NCI-H187 treated with DMSO at 0.1 percent for 48 hours (cell line): Measurements from ENCODE around the gene MEIS1.
"Not testable (repeated sequence)": the region's sequence is repeated elsewhere in the genome, so short reads cannot be mapped to it uniquely, and the experiment has no call there.

Experiments used
- DNase-seq: peaks from one replicate; lab custom pipeline; 2025; lab: John Stamatoyannopoulos, UW

MEIS1 gene

DNA sequence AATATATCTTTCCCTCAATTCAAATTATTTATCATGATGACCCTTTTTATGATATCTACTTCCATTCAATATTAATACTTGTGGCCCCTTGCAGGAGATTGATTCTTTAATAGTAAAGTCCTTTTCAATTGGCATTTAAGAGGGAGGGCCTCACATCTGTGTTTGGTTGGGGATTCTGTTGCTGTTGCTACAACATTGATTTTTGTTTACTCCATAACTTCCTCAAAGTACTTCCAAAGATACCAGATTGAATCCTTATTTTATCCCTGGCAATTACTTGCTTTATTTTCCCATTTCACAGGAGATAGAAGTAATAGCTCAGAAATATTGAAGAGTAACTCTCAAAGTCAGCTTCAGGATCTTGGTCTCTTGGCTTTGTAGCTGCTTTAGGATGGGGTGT lies 32.8 kb downstream of the MEIS1 start:
- DNase-seq, result no peak

DNA sequence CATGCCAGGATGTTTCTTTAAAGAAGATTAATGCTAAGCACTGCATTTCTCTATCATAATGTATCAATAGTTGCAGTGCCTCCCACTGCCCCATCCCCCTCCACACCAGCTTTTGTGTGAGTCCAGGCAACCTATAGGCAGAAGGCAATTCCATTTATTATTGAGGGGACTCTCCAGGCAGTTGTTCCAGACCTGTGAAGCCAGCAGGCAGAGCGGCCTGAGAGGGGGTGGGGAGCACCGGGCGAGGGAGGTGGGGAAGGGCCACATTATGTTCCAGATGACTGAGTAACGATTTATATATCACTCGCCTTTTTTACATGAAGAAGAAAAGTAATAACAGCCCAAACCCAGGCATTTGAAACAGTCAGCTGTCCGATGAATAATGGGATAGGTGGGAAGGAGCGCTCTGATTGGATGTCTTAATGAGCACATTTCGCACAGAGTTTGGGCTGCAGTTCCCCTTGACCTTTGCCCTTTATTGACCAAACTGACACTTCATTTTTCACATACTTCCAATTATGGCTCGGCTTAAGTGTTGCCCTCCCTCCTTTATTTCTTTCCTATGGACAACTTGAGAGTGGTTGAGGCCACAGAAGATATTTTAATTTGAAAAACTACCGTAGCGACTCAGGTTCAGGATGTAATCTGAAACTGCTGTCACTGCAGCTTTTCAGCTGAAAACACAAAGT lies 34.4 kb downstream of the MEIS1 start:
- no peak for DNase-seq

DNA sequence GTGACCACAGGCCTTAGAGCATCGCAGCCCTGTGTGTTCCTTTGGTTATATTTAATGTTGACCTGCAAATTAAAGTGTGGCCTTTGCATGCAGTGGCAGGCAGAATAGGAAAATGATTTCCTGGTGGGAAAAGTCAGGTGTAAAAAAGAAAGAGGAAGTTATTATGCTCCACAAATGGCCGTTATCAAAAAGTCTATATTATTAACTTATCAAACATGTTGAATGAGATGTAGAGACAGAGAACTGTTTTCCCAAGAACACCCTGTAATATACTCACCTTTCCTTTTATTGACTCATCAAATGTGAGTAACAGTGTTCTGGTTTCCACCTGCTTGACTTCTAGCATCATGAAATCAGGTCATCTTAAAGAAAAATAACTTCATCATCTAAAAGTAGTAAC lies 35.3 kb downstream of the MEIS1 start:
- DNase-seq, result no peak

DNA sequence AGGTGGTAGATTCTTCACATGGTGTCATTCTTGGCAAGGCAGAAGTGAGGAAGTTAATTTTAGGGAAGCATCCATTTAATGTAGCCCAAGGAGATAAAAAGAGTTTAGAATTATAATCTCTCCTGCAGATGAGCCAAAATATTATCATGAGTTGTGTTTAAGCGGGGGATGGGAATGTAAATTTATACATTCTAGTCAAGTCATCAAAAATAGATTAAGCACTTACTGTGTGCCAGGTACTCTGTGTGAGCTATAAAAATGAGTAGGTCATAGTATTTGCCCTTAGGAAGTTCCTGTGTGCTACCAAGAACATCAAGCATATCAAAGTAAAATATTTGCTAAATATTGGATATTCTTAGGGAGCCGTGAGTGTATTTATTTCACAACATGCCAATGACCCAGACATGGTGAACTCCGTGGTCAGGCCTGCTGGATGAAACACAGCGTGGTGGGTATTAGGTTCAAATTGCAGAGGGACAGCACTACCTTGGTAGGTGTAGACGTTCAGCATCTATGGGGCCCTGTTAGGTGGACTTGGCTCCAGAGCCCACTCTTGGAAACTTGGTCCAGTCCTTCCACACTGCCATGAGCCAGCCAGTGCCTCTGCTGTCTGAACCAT lies 37.4 kb downstream of the MEIS1 start:
- no peak for DNase-seq

DNA sequence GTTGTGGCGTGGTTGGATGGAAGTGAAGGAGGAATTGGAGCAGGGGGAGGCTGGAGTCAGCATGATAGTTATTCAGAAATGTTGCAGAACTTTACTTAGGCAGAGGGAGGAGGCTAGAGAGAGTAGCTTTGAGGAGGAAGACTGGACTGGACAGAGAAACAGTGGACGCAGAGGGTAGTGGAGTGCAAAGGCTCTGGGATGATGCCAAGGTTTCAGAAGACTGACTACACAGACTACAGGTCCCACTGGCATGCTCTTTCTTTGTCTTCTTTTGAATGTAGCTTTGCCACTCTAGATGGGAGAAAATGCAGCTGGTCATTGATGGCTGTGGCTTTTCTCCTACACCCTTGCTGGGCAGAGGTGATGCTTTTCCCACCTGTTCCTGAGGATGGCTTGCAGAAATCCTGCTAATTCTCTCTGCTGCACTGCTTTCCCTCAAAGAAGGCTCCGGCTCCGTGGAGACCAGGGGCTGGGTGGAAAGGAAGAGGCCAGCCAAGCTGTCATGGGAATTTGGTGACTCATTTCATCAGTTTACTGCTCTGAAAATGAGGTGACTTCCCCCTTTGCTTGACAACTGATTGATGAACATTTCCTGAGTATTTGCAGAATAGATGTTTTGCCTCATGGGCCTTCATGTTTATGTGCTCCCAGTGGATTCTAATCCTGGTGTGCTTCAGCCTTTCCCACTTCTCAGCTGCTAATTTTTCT lies 42.4 kb downstream of the MEIS1 start:
- DNase-seq, result no peak

DNA sequence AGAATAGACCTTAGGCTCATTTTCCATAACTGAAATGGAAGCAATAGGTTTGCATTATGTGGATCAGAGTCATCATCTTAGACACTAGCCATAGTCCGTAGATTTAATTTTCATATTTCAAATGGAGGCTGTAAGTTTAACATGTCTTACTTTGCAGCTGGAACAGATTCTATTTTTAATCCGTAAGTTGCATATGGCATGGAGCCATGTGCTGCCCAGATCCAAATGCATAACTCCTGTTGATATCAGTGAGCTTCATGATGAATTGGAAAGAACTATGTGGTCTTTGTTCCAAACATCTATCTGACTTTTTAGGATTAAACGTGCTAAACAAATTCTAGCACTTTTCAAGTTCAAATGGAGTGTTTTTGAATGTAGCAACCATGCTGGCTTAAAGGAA lies 43.4 kb downstream of the MEIS1 start:
- no peak for DNase-seq

DNA sequence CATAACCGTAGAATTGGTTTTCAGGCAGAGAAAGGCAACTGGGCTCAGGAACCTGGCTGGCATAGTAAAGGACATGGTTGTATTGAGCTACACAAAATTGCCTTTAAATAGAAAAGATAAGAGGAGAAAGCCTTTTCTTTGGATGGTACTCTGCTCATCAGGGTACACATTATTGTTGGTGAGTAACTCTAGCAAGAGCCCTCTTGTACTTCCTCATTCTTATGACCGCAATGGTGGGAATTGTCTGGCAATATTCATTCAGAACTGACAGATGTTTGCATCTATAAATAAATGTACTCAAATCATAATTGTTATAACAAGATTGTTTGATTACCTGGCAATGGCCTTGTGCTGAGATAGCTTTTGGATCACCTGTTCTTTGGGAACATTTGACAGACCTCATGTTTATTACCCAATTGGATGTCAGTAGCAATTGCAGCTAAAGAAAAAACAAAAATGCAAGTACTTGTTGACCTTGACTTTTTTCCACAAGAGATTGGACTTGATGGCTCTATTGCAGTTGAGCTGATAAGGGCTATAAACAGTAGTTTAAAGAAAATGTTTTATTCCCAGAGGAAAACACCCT lies 43.9 kb downstream of the MEIS1 start:
- DNase-seq, result peak; percentile 65

DNA sequence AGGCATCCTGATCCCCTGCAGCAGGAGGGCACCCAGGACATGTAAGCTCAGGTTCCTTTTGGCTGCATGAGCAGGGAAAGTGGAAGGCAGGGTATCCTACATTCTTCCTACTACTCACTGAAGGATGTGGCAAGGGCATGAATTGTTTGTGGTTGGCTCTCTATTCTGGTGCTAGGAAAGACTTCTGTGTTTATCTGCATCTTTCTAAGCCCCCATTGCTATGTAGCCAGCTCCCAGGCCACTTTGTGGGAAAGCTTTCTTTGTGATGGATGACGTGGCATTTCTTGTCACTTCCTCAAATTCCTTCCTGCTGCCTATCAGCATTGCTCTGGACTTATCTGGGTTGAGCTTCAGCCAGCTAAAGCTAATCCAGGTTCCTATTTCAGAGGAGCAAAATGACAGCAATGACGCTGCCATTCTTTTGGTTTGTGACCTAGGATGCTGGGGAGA lies 46.2 kb downstream of the MEIS1 start:
- DNase-seq, result no peak

DNA sequence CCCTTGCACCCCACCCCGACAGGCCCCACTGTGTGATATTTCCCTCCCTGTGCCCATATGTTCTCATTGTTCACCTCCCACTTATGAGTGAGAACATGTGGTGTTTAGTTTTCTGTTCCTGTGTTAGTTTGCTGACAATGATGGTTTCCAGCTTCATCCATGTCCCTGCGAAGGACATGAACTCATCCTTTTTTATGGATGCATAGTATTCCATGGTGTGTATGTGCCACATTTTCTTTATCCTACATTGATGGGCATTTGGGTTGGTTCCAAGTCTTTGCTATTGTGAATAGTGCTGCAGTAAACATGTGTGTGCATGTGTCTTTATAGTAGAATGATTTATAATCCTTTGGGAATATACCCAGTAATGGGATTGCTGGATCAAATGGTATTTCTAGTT lies 50.3 kb downstream of the MEIS1 start:
- not testable (repeated sequence) for DNase-seq

DNA sequence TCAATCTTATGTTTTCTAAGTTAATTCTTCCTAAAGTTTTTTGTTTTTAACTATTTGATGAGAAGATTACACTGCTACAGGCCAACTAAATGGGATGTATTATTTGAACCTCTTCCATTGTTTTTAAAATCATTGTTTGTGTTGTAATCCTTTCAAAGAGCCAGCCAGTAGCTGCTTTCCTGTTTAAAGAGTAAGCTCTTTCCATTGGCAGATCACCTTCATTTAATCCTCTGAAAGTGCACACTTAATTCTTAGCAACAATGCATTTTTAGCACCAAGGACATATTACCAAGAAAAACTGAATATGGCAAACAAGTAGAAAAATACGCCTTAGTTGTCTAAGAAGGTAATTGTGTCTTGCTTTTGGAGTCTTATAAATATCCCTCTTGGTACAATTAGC lies 54.0 kb downstream of the MEIS1 start:
- DNase-seq, result no peak

DNA sequence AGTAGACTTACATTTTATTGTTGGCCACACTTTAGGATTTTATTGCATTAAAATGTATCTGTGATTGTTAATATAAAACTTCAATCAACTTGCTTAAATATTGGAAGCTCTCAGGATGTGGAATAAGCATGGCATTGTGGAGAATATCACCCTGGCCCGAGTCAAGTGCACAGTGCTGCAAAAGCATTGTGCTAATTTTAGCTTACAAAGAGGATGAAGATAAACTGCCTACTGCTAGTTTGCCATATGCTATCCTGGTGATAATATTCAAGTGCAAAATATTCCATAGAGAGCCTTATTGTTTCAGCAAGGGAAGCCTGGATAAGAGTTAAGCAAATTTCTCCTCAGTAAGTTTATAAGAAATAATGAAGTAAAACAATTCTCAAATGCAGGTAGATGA lies 54.5 kb downstream of the MEIS1 start:
- DNase-seq, result no peak

DNA sequence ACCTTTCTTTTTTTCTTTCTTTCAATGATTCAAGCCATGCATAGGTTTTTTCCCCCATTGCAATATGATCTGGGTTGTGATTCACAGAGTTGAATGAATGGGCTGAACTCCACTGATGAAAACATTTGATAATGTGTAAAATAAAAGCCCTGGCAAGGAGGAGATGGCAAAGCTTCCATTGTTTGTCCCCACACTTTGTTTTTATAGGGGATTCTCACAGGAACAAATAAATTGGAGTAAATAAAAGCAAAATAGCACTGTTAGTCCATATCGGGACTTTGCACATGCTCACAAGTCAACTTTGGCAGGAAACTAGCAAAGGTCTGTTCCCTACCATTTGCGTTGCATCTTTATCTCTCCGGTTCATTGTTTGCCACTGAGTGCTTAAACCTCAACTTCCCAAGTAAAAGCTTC lies 55.7 kb downstream of the MEIS1 start:
- no peak for DNase-seq

DNA sequence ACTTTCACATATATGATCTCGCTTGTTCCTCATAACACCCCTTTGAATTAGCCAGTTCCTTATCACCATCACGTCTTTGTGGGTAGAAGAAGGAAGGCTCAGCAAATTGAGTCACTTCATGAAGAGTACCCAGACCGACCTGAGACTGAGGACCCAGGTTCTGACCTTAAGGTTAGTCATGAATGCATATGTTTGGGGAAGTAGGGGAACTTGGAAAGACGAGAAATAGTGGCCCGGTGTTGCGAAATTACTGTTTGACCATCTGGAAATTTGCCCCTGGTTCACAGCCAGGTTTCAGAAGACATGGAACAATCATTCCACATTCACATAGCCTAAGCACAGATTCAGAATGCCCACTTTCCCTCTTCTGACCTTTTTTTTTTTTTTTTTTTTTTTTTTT lies 59.8 kb downstream of the MEIS1 start:
- DNase-seq, result no peak

DNA sequence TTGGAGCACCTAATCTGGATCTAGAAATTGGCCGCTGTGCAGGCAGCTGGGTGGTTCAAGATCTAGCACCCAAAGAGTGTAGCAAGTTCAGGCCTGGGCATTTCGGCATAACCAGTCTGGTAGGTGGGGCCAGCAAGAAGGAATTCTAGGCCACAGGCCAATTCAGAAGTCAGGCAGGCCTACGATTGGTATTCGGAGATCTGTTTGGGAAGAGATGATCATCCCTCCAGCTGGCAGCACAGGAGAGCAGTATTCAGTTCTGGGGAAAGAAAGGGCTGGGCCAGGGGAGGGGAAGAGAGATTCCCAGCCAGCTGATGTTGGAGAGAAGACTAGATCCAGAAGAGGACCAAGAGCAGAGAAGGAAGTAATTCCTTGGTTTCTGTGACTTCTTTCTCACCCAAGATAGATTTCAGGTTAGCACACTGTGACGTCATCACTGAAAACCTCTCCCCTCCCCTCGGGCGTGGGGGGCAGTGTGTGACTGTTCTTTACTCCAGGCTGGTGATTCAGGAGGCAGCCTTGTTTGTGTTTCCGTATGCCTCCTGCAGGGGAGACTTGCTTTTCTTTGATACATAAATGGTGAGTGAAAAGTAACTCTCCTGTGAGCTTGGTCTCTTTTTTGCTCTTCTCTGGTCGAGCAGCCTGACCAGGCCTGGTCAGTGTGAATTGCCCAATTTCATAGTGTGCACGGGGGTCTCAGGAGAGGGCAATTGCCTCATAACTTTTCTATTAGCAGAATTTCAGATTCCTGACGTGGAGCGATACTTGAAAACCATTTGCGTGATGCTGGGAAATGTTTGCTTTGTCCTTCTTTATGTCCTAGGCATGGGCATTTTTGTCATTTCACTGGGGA lies 61.1 kb downstream of the MEIS1 start:
- DNase-seq, result no peak

DNA sequence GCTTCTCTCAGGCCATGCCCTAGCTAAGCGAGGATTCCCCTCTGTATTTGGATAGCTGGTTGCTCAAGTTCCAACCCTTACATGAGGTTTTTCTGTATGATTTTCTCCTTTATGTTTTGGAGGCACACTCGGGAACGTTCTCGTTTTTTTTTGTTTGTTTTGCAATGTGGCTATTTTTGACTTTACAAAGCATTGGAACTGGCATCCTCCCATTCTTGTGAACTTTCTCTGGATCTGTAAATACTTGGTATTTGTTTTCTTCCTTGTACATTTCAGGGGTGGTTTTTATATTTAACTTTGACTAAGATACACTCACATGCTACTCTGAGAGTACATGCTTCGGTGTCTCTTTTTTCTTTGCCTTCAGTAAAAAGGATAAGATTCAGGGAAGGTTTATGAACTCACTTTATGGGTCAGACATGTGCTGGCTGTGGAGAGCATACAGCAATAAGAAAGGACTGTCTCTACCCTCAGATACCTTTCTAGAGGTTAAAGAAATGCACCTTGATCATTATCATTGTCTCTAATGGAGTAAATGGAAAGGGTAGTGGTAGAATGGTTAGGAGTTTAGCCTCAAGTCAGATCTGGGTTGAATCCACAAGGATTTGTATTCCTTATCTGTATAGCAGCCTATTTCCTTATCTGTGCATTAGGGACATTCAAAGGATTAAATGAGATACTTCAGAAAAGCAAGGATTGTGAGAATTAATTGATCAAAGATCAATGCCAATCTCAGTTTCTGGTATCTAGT lies 61.9 kb downstream of the MEIS1 start:
- no peak for DNase-seq

DNA sequence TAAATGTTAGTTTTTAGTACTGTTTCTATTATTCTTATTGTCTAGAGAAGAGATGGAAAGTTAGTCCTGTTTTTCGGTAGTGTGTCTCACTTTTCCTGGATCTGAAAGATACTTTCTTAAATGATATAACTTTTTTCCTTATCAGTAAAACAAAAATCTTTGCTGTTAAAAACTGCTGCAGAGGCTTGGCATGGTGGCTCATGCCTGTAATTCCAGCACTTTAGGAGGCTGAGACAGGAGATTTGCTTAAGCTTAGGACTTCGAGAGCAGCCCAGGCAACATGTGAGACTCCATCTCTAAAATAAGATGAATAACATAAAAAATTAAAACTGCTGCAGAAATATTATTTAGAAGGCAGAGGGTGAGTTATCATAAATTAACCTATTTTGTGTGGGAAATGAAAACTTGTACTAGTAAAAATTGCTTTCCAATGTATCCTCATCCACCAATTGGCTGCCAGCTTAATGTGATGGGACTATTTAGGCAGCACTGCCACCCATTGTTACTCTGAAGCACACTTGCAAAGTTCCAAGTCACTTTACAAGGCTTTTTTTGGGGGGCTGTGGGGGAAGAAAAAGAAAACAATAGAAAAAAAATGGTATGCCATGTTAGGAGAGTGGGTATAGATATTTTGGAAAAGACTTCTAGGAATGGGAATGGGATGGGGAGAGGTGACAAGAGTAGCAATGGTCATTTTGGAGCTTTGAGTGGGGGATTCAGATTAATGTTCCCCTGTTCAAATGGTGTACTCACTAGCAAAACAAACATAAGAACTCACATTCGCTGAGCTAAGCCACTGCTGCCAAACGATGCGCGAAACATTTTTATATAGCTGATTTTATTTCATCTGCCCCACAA lies 62.7 kb downstream of the MEIS1 start:
- DNase-seq, result no peak

DNA sequence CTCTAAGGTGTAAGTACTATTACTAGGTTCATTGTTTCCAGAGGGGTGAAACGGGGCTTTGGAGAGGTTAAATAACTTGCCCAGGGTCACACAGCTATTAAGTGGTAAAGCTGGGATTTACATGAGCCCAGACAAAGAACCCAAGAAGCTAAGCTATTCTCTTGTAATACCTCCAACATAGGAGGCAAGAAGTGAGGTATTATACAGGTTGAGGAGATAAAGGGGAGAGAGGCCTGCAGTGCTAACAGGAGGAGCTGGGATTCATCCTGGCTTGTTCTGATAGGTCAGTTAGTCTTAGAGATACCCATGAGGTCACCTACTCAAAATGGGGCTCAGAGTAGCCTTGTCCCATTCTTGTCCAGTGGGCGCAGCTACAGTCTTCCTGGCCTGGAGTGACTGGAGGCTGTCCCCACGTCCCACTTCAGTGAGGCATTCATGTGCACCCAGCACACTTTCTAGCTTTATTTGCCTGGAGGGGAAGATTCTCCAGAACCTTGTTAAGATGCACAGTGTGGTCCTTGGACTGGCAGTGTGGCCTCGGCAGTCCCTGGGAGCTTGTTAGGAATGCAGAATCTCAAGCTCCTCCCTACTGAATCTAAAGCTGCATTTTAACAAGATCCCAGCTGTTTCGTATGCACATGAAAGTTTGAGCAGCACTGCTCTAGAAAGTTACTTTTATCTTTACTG lies 63.5 kb downstream of the MEIS1 start:
- DNase-seq, result no peak

DNA sequence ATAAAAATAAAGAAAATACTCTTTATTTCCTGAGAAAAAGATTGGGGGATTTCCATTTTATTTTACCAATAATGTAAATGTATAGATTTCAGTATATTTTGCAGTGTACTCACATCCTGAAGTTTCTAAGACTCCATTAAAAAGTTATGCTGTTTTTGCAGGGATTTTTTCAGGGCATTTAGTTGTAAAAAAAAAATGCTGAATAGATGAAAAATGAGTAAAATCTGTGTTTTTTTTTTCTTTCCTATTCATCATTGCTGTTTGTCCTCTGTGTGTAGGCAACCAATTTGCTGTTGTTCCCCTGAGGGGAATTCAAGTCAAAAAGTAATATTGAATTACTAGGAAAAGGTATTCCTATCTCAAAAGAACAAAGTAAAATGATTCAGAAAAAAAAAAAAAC lies 66.3 kb downstream of the MEIS1 start:
- DNase-seq, result no peak

DNA sequence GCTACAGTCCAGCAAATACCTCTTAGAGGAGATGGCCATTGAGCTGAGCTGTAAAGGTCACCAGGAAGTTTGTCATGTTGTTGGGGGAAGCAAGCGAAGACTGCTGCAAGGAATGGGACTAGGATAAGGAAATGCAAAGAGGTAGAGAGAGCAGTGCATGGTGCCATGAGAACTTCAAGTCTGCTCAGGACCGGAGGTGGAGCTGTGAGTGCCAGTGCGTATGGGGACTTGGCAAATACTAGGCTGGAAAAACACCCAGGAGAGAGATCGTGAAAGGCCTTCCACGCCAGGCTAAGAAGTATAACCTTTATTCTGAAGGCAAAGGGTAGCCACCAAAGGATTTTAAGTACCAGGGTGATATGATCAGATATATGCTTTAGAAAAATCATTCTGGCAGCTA lies 71.3 kb downstream of the MEIS1 start:
- no peak for DNase-seq

DNA sequence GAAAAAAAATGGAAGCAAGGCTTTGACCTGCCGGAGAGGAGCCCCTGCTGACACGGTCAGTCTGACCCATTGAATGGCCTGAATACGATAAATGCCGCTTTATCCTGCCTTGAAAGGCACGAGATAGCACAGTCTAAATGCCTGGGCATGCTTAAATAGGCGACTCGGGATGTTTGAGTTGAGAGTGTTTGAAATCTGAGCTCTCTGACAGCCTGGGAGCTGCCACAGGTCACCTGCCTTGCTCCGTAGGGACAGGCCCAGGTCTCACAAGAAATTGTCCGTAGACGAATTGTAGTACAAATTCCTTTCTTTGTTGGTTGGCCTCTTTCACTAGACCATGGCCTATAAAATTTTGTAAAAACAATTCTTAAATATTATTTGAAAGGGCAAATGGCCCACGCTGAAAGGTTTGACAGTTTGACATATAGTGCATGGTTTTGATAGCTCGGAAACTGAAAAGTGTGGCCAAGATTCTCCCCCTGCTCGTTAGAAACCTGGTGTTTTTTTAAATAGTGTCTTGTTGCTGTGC lies 72.8 kb downstream of the MEIS1 start:
- DNase-seq, result no peak
